HG02885 (cell line): Measurements from ENCODE around the gene UXT.
"Not testable (repeated sequence)": the region's sequence is repeated elsewhere in the genome, so short reads cannot be mapped to it uniquely, and the experiment has no call there.

Source experiments
- ATAC-seq: cut with Tn5 transposase; IDR thresholded peaks from one replicate; pipeline ENCODE4 v1.9.1; 2021; ENCODE audit warnings: mild to moderate bottlenecking; ENCODE audit not compliant: unreplicated experiment, poor library complexity

UXT gene

DNA sequence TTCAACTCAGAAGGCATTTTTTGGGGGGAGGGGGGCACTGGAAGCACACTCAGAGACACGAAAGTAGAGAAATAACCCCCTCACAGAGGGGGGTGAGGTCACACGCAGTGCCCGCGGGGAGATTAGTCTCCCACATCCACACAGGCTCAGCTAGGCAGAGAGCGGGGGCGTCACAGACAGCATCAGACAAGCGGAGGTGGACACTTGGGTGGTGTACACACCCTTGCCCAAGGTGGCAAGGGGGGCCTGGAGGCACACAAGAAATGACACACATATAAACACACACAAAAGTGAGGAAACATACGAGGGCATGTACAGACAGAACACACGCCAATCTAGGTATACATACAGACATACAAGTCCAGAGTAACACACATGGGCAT lies 38.7 kb downstream of the UXT start:
- ATAC-seq, result no peak

DNA sequence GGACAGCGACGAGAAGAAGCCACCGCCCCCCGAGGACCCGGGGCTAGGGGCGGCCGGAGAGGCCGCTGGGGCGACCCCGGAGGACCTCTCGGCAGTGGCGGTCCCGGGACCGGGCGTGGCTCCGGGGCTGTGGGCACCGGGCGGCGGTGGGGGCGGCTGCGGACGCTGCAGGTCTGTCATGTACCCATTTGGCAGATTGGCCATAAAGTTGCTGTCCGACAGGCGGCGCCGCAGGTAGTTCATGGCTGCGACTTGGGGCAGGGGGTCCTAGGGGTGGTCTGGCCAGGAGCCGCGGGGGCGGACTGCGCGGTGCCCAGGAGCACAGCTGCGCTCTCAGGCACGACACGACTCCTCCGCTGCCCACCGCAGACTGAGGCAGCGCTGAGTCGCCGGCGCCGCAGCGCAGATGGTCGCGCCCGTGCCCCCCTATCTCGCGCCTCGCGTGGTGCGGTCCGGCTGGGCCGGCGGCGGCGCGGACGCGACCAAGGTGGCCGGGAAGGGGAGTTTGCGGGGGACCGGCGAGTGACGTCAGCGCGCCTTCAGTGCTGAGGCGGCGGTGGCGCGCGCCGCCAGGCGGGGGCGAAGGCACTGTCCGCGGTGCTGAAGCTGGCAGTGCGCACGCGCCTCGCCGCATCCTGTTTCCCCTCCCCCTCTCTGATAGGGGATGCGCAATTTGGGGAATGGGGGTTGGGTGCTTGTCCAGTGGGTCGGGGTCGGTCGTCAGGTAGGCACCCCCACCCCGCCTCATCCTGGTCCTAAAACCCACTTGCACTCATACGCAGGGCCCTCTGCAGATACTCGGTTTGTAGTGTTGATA lies 39.3 kb downstream of the UXT start, which contains the start of gene SYN1:
SYN1 (minus strand) TSS at position 372 of the 817 bp plus-strand sequence; CDS start at position 243, 129 bp downstream.
- peak; percentile 81 for ATAC-seq

DNA sequence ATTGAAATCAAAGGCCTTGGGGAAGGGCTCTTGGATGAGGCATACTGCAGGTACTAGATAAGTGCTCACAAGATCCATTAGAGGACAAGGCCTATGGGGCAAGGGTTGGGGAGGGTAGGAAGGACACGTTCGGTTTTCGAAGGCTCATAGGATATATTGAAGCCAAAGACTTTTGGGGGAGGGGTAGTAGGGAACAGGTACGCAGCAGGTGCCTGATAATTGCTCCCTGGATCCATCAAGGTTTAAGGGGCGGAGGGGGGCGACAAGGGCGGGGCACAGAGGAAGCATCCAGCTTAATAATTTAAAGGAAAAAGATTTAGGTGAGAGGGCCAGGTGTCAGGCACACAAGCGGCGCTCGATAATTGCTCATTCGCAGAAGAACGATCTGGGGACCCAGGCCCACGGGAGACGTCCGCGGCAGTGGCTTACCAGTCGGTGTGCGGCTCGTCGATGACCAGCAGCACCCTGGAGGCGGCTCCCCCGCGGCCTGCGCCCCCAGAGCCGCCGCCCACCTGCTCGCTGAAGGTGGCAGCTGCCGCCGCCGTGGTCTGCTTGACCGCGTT lies 40.0 kb downstream of the UXT start:
- no peak for ATAC-seq

GRCh38 chrX:47614618-47615017 lies 44.4 kb downstream of the UXT start:
- ATAC-seq, result no peak

- ATAC-seq, result no peak
These were observed 45.9 kb downstream of the UXT start for GRCh38 chrX:47613082-47613481.

DNA sequence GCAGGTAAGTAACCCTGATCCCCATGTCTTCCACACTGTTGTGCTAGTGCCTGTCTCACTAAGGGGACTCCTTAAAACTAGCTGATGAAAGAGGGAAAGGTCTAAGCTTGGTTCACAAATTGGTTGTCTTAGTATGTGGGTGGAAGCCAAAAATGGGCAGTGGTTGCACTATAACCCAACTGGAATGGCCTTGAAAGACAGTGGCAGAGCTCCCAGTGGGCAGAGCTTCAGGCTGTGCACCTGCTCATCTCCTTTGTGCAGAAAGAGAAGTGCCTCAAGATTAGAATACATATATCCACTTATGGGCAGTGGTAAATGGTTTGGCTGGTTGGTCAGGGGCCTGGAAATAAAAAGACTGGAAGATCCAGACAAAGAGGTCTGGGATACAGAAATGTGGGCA lies 46.6 kb downstream of the UXT start:
- no peak for ATAC-seq

- ATAC-seq, result no peak
These were observed 47.1 kb downstream of the UXT start for GRCh38 chrX:47611926-47612325.

- ATAC-seq, result no peak
These were observed 47.5 kb downstream of the UXT start for GRCh38 chrX:47611489-47611888.

DNA sequence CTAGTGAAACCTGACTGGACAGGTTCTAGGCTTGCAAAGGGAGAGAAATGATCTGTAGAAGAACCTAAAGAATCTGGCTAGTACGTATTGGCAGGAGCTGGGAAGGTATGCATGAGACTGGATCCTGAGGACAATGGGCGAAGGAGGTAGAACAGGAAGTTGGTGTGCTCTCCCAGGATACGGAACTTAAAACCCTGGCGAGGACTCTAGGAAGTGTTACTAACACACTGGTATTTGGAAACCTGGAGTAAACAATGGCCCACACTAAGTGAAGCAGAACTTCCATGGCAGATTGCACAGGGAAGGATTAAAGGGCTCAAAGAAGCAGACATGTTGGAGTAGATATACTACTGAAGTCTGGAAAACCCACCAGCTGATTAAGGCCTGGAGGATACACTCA lies 48.5 kb downstream of the UXT start:
- no peak for ATAC-seq

- no peak for ATAC-seq
These were observed 50.7 kb downstream of the UXT start for GRCh38 chrX:47608130-47608810.

DNA sequence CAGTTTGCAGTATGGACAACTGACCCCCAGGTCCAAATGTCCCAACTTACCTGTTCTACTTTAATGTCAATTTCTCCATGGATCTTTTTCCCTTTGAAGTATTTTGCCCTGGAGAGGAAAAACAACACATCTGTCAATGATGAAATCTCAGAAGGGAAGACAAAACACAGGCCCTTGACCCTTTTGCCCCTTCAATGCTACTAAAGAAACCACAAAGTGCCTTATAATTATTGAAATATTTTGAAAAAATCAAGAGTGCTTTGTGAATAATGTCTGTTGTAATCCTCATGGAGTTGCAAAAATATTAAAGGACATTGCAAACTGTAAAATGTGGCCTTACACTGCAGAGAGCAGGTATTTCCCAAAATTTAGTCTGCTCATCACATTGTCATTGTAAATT lies 51.9 kb downstream of the UXT start:
- no peak for ATAC-seq

- no peak for ATAC-seq
These were observed 54.0 kb downstream of the UXT start for GRCh38 chrX:47605024-47605423.

GRCh38 chrX:47603125-47603524 lies 55.9 kb downstream of the UXT start:
- not testable (repeated sequence) for ATAC-seq
